ENCODE measurements around the gene PPP4R2. TPM values are rescaled to one million over a fixed set of nuclear protein-coding genes. Genes with fewer than 3 reads are reported as not detected.
A peak's percentile ranks its signal among the peaks of the same experiment; 100 is the strongest.

The PPP4R2 gene
- total RNA-seq, 3 donors from 2014 or later (not counting 1 experiment from before 2014, with no cell fraction given) = 50.4 to 72.8 (median 60.1) TPM

DNA sequence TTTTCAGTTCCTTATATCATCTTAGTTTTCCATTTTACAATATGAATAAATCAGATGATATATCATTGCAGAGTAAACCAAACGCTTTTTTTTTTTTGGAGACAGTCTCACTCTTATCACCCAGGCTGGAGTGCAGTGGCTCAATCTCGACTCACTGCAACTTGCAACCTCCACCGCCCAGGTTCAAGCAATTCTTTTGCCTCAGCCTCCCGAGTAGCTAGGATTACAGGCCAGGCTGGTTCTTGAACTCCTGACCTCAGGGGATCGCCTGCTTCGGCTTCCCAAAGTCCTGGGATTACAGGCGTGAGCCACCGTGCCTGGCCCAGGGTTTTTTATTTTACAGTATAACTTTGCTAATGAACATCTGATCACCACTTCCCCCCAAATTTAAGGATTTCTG is 59.0 kb downstream of the PPP4R2 start:
- no peak for ATAC-seq
- no peaks in the 10 kb centered on the region for H3K27me3 Mint-ChIP-seq (ENCODE audit: low read depth in 2 of 2)
- Histone ChIP-seq H3K4me1 (ENCODE audit: control insufficient read depth, insufficient read depth, low read length) (no peaks in the 10 kb centered on the region), H3K4me3 (ENCODE audit: low read length) (no peak overlapping the region), H3K27me3 (ENCODE audit: control insufficient read depth, insufficient read depth, low read length) (no peaks in the 10 kb centered on the region), H3K36me3 (ENCODE audit: control insufficient read depth, insufficient read depth, low read length) (peaks cover 9% of the 10 kb centered on the region), H3K9me3 (ENCODE audit: control insufficient read depth, insufficient read depth, low read length) (no peaks in the 10 kb centered on the region), H3K27ac (ENCODE audit: low read length) (no peak overlapping the region)
- WGBS (ENCODE audit: insufficient coverage) = 89% methylated on average over 8 of the region's 8 CpGs
- DNase-seq = no peak
- H3K4me1 Mint-ChIP-seq = peaks cover 14 to 15% of the 10 kb centered on the region in 2 donors
- TF ChIP-seq, protein P1, sequence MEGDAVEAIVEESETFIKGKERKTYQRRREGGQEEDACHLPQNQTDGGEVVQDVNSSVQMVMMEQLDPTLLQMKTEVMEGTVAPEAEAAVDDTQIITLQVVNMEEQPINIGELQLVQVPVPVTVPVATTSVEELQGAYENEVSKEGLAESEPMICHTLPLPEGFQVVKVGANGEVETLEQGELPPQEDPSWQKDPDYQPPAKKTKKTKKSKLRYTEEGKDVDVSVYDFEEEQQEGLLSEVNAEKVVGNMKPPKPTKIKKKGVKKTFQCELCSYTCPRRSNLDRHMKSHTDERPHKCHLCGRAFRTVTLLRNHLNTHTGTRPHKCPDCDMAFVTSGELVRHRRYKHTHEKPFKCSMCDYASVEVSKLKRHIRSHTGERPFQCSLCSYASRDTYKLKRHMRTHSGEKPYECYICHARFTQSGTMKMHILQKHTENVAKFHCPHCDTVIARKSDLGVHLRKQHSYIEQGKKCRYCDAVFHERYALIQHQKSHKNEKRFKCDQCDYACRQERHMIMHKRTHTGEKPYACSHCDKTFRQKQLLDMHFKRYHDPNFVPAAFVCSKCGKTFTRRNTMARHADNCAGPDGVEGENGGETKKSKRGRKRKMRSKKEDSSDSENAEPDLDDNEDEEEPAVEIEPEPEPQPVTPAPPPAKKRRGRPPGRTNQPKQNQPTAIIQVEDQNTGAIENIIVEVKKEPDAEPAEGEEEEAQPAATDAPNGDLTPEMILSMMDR (IDR thresholded peaks at IDR 0.05) = no peak
- peak overlapping the region in 1 of 2 donors; percentile 45 for H3K27ac Mint-ChIP-seq
- no peak overlapping the region for H3K4me3 Mint-ChIP-seq
- no peaks in the 10 kb centered on the region for H3K9me3 Mint-ChIP-seq
- H3K36me3 Mint-ChIP-seq = no peaks in the 10 kb centered on the region
- intact Hi-C loops (cut with micrococcal nuclease) = loop anchor here (10.0 kb wide), 1 partner anchor 61 kb away; the partner anchor contains the start of gene PPP4R2

DNA sequence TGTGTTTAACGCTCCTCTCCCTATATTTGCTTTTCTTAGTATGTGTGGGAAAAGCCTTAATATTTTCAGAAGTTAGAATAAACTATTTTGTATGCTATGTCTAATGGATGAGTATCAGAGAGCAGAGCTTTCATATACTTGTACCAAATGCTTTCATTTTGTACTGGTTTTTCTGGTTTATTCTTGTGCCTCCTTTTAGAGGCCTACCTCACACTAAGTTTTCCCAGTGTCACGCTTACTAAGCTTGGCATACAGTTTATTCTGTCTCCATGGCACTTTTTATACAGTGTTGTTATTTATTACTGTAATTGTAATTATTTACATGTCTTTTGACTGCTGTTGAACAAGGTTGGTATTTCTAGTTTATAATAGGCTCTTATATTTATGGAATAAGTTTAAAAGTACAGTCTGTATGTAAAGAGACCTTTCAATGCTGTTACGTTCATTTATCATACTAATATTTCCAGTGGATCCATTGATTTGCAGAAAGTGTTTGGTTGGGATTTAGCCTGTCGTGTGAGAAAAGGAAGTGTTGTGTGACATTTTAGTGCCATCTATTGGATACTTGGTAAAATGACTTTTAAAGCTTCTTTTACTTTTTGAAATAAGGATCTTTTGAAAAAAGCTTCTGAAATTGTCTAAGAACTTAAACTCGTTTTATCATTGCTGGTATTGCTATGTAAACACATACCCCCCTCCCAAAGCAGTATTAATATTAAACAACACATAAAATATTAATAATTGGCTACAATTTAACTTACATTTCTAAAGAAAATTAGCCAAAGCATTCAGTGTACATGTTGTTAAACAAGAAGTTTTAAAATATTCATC is 59.6 kb downstream of the PPP4R2 start:
- ATAC-seq (peak in 2 of 3 donors; percentile 53 to 54), DNase-seq (peak in 1 of 2 donors; percentile 53)
- Mint-ChIP-seq H3K4me1 (peaks cover 14 to 15% of the 10 kb centered on the region in 2 donors), H3K4me3 (no peak overlapping the region), H3K36me3 (no peaks in the 10 kb centered on the region), H3K9me3 (no peaks in the 10 kb centered on the region), H3K27me3 (ENCODE audit: low read depth in 2 of 2) (no peaks in the 10 kb centered on the region), H3K27ac (peak overlapping the region; percentile 44 to 45)
- H3K9me3 ChIP-seq (ENCODE audit: control insufficient read depth, insufficient read depth, low read length) = no peaks in the 10 kb centered on the region
- no peaks in the 10 kb centered on the region for H3K27me3 ChIP-seq (ENCODE audit: control insufficient read depth, insufficient read depth, low read length)
- intact Hi-C loops (cut with micrococcal nuclease) = loop anchor here (1.0 to 10.0 kb wide), 2 partner anchors 61 to 117 kb away; partner anchors contain the start of gene PPP4R2
- H3K4me3 ChIP-seq (ENCODE audit: low read length) = no peak overlapping the region
- TF ChIP-seq, protein P1 (IDR thresholded peaks at IDR 0.05) = peak; percentile 83
- no peak overlapping the region for H3K27ac ChIP-seq (ENCODE audit: low read length)
- WGBS (ENCODE audit: insufficient coverage) = 43% methylated on average over 2 of the region's 5 CpGs
- H3K4me1 ChIP-seq (ENCODE audit: control insufficient read depth, insufficient read depth, low read length) = no peaks in the 10 kb centered on the region
- peaks cover 11% of the 10 kb centered on the region for H3K36me3 ChIP-seq (ENCODE audit: control insufficient read depth, insufficient read depth, low read length)

DNA sequence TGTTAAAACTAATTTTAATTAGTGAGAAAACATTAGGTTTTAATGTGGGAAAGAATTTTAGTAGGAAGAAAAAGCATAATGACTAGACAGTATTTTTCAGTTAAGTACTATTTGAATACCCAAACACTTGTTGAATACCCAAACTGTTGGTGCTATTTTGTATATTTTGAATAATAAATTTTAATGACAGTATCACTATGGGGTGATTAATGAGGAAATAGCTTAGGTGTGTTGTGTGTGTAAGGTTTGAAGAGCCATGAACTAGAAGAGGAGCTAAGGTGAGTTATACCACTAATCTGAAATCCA is 60.2 kb downstream of the PPP4R2 start:
- Mint-ChIP-seq H3K36me3 (no peaks in the 10 kb centered on the region), H3K4me3 (no peak overlapping the region), H3K27ac (no peak overlapping the region), H3K9me3 (no peaks in the 10 kb centered on the region), H3K27me3 (ENCODE audit: low read depth in 2 of 2) (no peaks in the 10 kb centered on the region), H3K4me1 (peaks cover 14 to 15% of the 10 kb centered on the region in 2 donors)
- intact Hi-C loops (cut with micrococcal nuclease) = loop anchor here (1.0 to 10.0 kb wide), 2 partner anchors 62 to 117 kb away; partner anchors contain the start of gene PPP4R2
- ATAC-seq = no peak
- TF ChIP-seq, protein P1 (IDR thresholded peaks at IDR 0.05) = no peak
- no peaks in the 10 kb centered on the region for H3K4me1 ChIP-seq (ENCODE audit: control insufficient read depth, insufficient read depth, low read length)
- no peak overlapping the region for H3K4me3 ChIP-seq (ENCODE audit: low read length)
- H3K9me3 ChIP-seq (ENCODE audit: control insufficient read depth, insufficient read depth, low read length) = no peaks in the 10 kb centered on the region
- DNase-seq = no peak
- H3K27ac ChIP-seq (ENCODE audit: low read length) = no peak overlapping the region
- no peaks in the 10 kb centered on the region for H3K27me3 ChIP-seq (ENCODE audit: control insufficient read depth, insufficient read depth, low read length)
- peaks cover 14% of the 10 kb centered on the region for H3K36me3 ChIP-seq (ENCODE audit: control insufficient read depth, insufficient read depth, low read length)

Measured in natural killer cell (primary cell).